IMR-90 (cell line): ENCODE data around the gene TMUB1. TPM values are rescaled to one million over a fixed set of nuclear protein-coding genes. Genes with fewer than 3 reads are reported as not detected.

ENCODE experiments used
- ATAC-seq: fragments of 200-7000 bp; cut with Tn5 transposase; 2 replicates; pipeline ENCODE4 v1.9.1; 2020; ENCODE audit warnings: low read depth, mild to moderate bottlenecking, moderate library complexity
- BruUV-seq: library from RNA; stranded (reverse); fragments of 400-500 nt; replicated peaks from 2 replicates; lab custom pipeline; 2021; lab: Mats Ljungman, UMichigan
- CTCF ChIA-PET: fragments of 300-600 bp; formaldehyde crosslinking; extraction: SDS; loops from one replicate; lab custom pipeline; 2021; ENCODE audit warnings: antibody characterized with exemption; lab: Yijun Ruan, JAX
- POLR2A ChIA-PET: fragments of 300-600 bp; sonication (Branson Sonifier 250); formaldehyde crosslinking; loops from one replicate; lab custom pipeline; 2022; ENCODE audit warnings: antibody characterized with exemption; ENCODE audit not compliant: unreplicated experiment; lab: Charles Lee
- DNase-seq: peaks from one replicate; pipeline ENCODE4 v3.0.0; 2013
- H2AFZ ChIP-seq: replicated peaks from 2 replicates; pipeline ENCODE3; 2013; ENCODE audit warnings: low read length, mild to moderate bottlenecking; ENCODE audit not compliant: poor library complexity
- H2AK5ac ChIP-seq: 2 replicates; pipeline ENCODE4 v1.6.1; 2013; ENCODE audit warnings: low read depth, low read length, inconsistent platforms
- H2AK9ac ChIP-seq: replicated peaks from 2 replicates; pipeline ENCODE3; 2013; ENCODE audit warnings: mild to moderate bottlenecking, low read depth, low read length, moderate library complexity; ENCODE audit not compliant: poor library complexity
- H2BK120ac ChIP-seq: 2 replicates; pipeline ENCODE4 v1.6.1; 2013; ENCODE audit warnings: low read depth, low read length, inconsistent platforms
- H2BK15ac ChIP-seq: 3 replicates; pipeline ENCODE4 v1.6.1; 2013; ENCODE audit warnings: low read depth, low read length, inconsistent platforms
- H2BK20ac ChIP-seq: 2 replicates; pipeline ENCODE4 v1.6.1; 2013; ENCODE audit warnings: low read depth, mild to moderate bottlenecking, inconsistent platforms, low read length, moderate library complexity
- H2BK5ac ChIP-seq: 2 replicates; pipeline ENCODE4 v1.6.1; 2013; ENCODE audit warnings: mild to moderate bottlenecking, low read depth, low read length, inconsistent platforms; ENCODE audit not compliant: poor library complexity, severe bottlenecking
- H3K14ac ChIP-seq: replicated peaks from 2 replicates; pipeline ENCODE4 v1.6.1; 2013; ENCODE audit warnings: low read depth, low read length, inconsistent platforms
- H3K18ac ChIP-seq: 2 replicates; pipeline ENCODE4 v1.6.1; 2013; ENCODE audit warnings: low read depth, low read length, control low read depth
- H3K23ac ChIP-seq: 2 replicates; pipeline ENCODE4 v1.6.1; 2013; ENCODE audit warnings: low read depth, low read length, inconsistent platforms
- H3K27ac ChIP-seq: 2 replicates; pipeline ENCODE4 v1.5.1; 2013; ENCODE audit warnings: mild to moderate bottlenecking, control low read depth, low read length; ENCODE audit not compliant: insufficient read depth
- H3K27me3 ChIP-seq: 2 replicates; pipeline ENCODE4 v1.6.1; 2013; ENCODE audit warnings: low read length; ENCODE audit not compliant: control insufficient read depth, insufficient read depth
- H3K36me3 ChIP-seq: 2 replicates; pipeline ENCODE4 v1.6.1; 2013; ENCODE audit warnings: low read length, mixed read lengths; ENCODE audit not compliant: control insufficient read depth, insufficient read depth
- H3K4ac ChIP-seq: 2 replicates; pipeline ENCODE4 v1.6.1; 2013; ENCODE audit warnings: low read depth, low read length, inconsistent platforms
- H3K4me1 ChIP-seq: 2 replicates; pipeline ENCODE4 v1.6.1; 2013; ENCODE audit warnings: low read length, mixed read lengths; ENCODE audit not compliant: control insufficient read depth, insufficient read depth
- H3K4me2 ChIP-seq: 2 replicates; pipeline ENCODE4 v1.6.1; 2013; ENCODE audit warnings: low read depth, mild to moderate bottlenecking, control low read depth, low read length, moderate library complexity
- H3K4me3 ChIP-seq: 2 replicates; pipeline ENCODE4 v1.5.1; 2013; ENCODE audit warnings: low read depth, mild to moderate bottlenecking, control low read depth, low read length, moderate library complexity; ENCODE audit not compliant: insufficient read depth
- H3K56ac ChIP-seq: 2 replicates; pipeline ENCODE4 v1.6.1; 2013; ENCODE audit warnings: low read length, inconsistent platforms; ENCODE audit not compliant: insufficient read depth; ENCODE audit errors: extremely low read depth
- H3K79me1 ChIP-seq, 2 experiments: 2 replicates each; pipeline ENCODE4 v1.6.1; 2013; ENCODE audit warnings: low read length in 2 of 2, inconsistent platforms in 1 of 2, low read depth in 1 of 2
- H3K9ac ChIP-seq: 2 replicates; pipeline ENCODE4 v1.6.1; 2013; ENCODE audit warnings: low read depth, low read length, control low read depth
- H3K9me1 ChIP-seq: 2 replicates; pipeline ENCODE4 v1.6.1; 2013; ENCODE audit warnings: low read length, inconsistent platforms; ENCODE audit not compliant: insufficient read depth
- H3K9me3 ChIP-seq: 2 replicates; pipeline ENCODE4 v1.6.1; 2013; ENCODE audit warnings: low read length; ENCODE audit not compliant: control insufficient read depth, insufficient read depth
- H4K20me1 ChIP-seq: 2 replicates; pipeline ENCODE4 v1.6.1; 2013; ENCODE audit warnings: low read length, inconsistent platforms; ENCODE audit not compliant: insufficient read depth
- H4K5ac ChIP-seq: 2 replicates; pipeline ENCODE4 v1.6.1; 2013; ENCODE audit warnings: mild to moderate bottlenecking, low read depth, low read length, control low read depth
- H4K8ac ChIP-seq, 2 experiments: 2 replicates each; pipeline ENCODE4 v1.6.1; 2013; ENCODE audit warnings: low read depth in 2 of 2, low read length in 2 of 2, control low read depth in 1 of 2, inconsistent platforms in 1 of 2
- H4K91ac ChIP-seq: 2 replicates; pipeline ENCODE4 v1.6.1; 2013; ENCODE audit warnings: low read depth, low read length, inconsistent platforms; ENCODE audit not compliant: insufficient read depth
- CEBPB ChIP-seq: IDR thresholded peaks from 2 replicates; pipeline ENCODE4 v1.6.1; 2012; ENCODE audit warnings: low read depth, low read length, improper control_type of control experiment
- CHD1 ChIP-seq: IDR thresholded peaks from 2 replicates; pipeline ENCODE4 v1.6.1; 2012; ENCODE audit warnings: low read depth, low read length, improper control_type of control experiment
- FOS ChIP-seq: fragments of 150-350 bp; IDR thresholded peaks from 2 replicates; pipeline ENCODE4 v1.6.1; 2016; ENCODE audit warnings: low read depth, low read length
- MAFK ChIP-seq: IDR thresholded peaks from 2 replicates; pipeline ENCODE4 v1.6.1; 2012; ENCODE audit warnings: low read depth, low read length, improper control_type of control experiment
- MAZ ChIP-seq: IDR thresholded peaks from 2 replicates; pipeline ENCODE4 v1.6.1; 2012; ENCODE audit warnings: low read depth, mild to moderate bottlenecking, low read length, improper control_type of control experiment, moderate library complexity, borderline replicate concordance
- MXI1 ChIP-seq: IDR thresholded peaks from 2 replicates; pipeline ENCODE4 v1.6.1; 2012; ENCODE audit warnings: low read depth, mild to moderate bottlenecking, low read length, moderate library complexity, borderline replicate concordance
- NFE2L2 ChIP-seq: fragments of 150-350 bp; IDR thresholded peaks from 2 replicates; pipeline ENCODE4 v1.6.1; 2016; ENCODE audit warnings: low read depth, mild to moderate bottlenecking, low read length
- POLR2A ChIP-seq: IDR thresholded peaks from 2 replicates; pipeline ENCODE4 v1.6.1; 2012; ENCODE audit warnings: mild to moderate bottlenecking, low read depth, low read length
- RFX5 ChIP-seq: IDR thresholded peaks from 2 replicates; pipeline ENCODE4 v1.8.0; 2012; ENCODE audit warnings: low read depth, mild to moderate bottlenecking, low read length, moderate library complexity
- WGBS, 2 experiments: methylation state at CpG; one replicate each; pipeline versions ENCODE4 v1.1.5 to v1.1.7; 2013; ENCODE audit warnings: missing lambda C conversion rate in 2 of 2; ENCODE audit not compliant: insufficient read length in 1 of 2; ENCODE audit errors: extremely low coverage in 2 of 2; 5-methylcytosine and 5-hydroxymethylcytosine counted together
- dilution Hi-C: fragments of 300-500 bp; cut with HindIII; formaldehyde crosslinking; loops from one replicate; pipeline ENCODE4 v1.14.3; 2018; ENCODE audit warnings: low sequenced_read_pairs; ENCODE audit not compliant: unreplicated experiment
- in situ Hi-C: fragments of 300-500 bp; cut with MboI; formaldehyde crosslinking; loops from 3 replicates; pipeline ENCODE4 v1.14.3; 2019; ENCODE audit warnings: low sequenced_read_pairs, inconsistent platforms, mixed read lengths
- intact Hi-C: fragments of 100-400 bp; cut with micrococcal nuclease; formaldehyde crosslinking; loops from 2 replicates; pipeline ENCODE4 v1.10.0; 2022
- polyA plus RNA-seq, 3 experiments: library from polyadenylated mRNA; depleted of rRNA; stranded (reverse); fragments of >200 nt; gene quantifications; 2 replicates each; pipeline ENCODE4 v1.2.3, GENCODE V29; 2012; ENCODE audit warnings: low replicate concordance in 1 of 3
- total RNA-seq: library from RNA; depleted of rRNA; stranded (reverse); fragments of >200 nt; gene quantifications from 2 replicates; pipeline ENCODE4 v1.2.3, GENCODE V29; 2012
- TF ChIP-seq, protein P1 (sequence below): fragments of 150-350 bp; IDR thresholded peaks from 2 replicates; pipeline ENCODE4 v1.6.1; 2017; ENCODE audit warnings: mild to moderate bottlenecking, antibody characterized with exemption, low read length, low read depth
- TF ChIP-seq, protein P2 (sequence below): conservative IDR thresholded peaks from 2 replicates; pipeline ENCODE4 v1.5.1; 2012; ENCODE audit warnings: mild to moderate bottlenecking, low read depth, low read length, improper control_type of control experiment
- TF ChIP-seq, protein P3 (sequence below): fragments of 150-350 bp; IDR thresholded peaks from 2 replicates; pipeline ENCODE4 v1.6.1; 2016; ENCODE audit warnings: low read depth, mild to moderate bottlenecking, low read length, moderate library complexity, borderline replicate concordance

The TMUB1 gene
- total and polyA plus RNA-seq, 2 of the 4 experiments (the other 2 are of a cell fraction), result 6.8 to 29.8 TPM

DNA sequence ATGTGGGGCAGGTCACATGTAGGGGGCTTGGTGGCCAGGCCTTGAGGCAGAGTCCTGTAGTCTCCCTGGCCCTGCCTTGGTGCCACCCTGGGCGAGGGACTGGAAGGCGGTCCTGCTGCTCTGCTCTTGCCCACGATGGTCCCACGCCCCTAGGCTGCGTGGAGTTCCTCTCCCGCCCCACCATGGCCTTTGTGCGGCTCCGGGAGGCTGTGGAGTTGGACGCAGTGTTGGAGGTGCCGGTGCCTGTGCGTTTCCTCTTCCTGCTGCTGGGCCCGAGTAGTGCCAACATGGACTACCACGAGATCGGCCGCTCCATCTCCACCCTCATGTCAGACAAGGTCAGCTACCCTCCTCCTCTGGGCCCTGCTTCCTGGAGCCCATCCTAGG is 12.7 kb downstream of the TMUB1 start:
- TF ChIP-seq MXI1, result no peak
- TF ChIP-seq, protein P1, sequence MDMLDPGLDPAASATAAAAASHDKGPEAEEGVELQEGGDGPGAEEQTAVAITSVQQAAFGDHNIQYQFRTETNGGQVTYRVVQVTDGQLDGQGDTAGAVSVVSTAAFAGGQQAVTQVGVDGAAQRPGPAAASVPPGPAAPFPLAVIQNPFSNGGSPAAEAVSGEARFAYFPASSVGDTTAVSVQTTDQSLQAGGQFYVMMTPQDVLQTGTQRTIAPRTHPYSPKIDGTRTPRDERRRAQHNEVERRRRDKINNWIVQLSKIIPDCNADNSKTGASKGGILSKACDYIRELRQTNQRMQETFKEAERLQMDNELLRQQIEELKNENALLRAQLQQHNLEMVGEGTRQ, result no peak
- TF ChIP-seq POLR2A, result no peak
- TF ChIP-seq MAZ, result no peak
- no peak for TF ChIP-seq MAFK
- TF ChIP-seq, protein P2, sequence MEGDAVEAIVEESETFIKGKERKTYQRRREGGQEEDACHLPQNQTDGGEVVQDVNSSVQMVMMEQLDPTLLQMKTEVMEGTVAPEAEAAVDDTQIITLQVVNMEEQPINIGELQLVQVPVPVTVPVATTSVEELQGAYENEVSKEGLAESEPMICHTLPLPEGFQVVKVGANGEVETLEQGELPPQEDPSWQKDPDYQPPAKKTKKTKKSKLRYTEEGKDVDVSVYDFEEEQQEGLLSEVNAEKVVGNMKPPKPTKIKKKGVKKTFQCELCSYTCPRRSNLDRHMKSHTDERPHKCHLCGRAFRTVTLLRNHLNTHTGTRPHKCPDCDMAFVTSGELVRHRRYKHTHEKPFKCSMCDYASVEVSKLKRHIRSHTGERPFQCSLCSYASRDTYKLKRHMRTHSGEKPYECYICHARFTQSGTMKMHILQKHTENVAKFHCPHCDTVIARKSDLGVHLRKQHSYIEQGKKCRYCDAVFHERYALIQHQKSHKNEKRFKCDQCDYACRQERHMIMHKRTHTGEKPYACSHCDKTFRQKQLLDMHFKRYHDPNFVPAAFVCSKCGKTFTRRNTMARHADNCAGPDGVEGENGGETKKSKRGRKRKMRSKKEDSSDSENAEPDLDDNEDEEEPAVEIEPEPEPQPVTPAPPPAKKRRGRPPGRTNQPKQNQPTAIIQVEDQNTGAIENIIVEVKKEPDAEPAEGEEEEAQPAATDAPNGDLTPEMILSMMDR, result no peak
- no peak for TF ChIP-seq CHD1
- TF ChIP-seq CEBPB, result no peak
- TF ChIP-seq, protein P3, sequence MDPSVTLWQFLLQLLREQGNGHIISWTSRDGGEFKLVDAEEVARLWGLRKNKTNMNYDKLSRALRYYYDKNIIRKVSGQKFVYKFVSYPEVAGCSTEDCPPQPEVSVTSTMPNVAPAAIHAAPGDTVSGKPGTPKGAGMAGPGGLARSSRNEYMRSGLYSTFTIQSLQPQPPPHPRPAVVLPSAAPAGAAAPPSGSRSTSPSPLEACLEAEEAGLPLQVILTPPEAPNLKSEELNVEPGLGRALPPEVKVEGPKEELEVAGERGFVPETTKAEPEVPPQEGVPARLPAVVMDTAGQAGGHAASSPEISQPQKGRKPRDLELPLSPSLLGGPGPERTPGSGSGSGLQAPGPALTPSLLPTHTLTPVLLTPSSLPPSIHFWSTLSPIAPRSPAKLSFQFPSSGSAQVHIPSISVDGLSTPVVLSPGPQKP, result no peak
- no peak for TF ChIP-seq RFX5
- no peak for TF ChIP-seq FOS
- no peak for TF ChIP-seq NFE2L2
- Histone ChIP-seq H3K27ac (no peak overlapping the region), H3K79me1 (peaks cover 7 to 30% of the 10 kb centered on the region in 2 experiments), H4K5ac (no peak overlapping the region), H3K23ac (no peak overlapping the region), H2BK15ac (no peak overlapping the region), H2BK5ac (no peak overlapping the region), H2AK9ac (no peak overlapping the region), H2BK120ac (no peak overlapping the region), H3K9me3 (no peaks in the 10 kb centered on the region), H3K4ac (no peak overlapping the region), H3K9me1 (0 out of 2 replicates have a peak, but pooled peaks cover 4% of the 10 kb centered on the region), H3K36me3 (peaks cover 86% of the 10 kb centered on the region), H3K4me2 (no peak overlapping the region), H3K27me3 (no peaks in the 10 kb centered on the region), H3K9ac (no peak overlapping the region), H2AFZ (no peak overlapping the region), H3K4me3 (no peak overlapping the region), H3K56ac (no peak overlapping the region), H2BK20ac (no peak overlapping the region), H4K8ac (no peak overlapping the region), H4K20me1 (peaks cover 6% of the 10 kb centered on the region), H2AK5ac (no peak overlapping the region), H3K14ac (no peak overlapping the region), H3K18ac (no peak overlapping the region), H3K4me1 (peaks cover 6% of the 10 kb centered on the region; the same call in 1 of the 2 replicates), H4K91ac (no peak overlapping the region)
- ChIA-PET CTCF (no interaction called here), POLR2A (no interaction called here)
- in situ Hi-C loops, result no loop called here
- dilution Hi-C loops, result no loop called here
- ATAC-seq (no peak), DNase-seq (no peak)
- no TSS peak for BruUV-seq
- intact Hi-C loops, result no loop called here
- WGBS, 2 experiments, result 100% methylated on average over 4 of the region's 15 CpGs; no CpG with 5 or more reads in 1 of the 2 experiments
